ENCODE measurements around the gene DDX41.

DNA sequence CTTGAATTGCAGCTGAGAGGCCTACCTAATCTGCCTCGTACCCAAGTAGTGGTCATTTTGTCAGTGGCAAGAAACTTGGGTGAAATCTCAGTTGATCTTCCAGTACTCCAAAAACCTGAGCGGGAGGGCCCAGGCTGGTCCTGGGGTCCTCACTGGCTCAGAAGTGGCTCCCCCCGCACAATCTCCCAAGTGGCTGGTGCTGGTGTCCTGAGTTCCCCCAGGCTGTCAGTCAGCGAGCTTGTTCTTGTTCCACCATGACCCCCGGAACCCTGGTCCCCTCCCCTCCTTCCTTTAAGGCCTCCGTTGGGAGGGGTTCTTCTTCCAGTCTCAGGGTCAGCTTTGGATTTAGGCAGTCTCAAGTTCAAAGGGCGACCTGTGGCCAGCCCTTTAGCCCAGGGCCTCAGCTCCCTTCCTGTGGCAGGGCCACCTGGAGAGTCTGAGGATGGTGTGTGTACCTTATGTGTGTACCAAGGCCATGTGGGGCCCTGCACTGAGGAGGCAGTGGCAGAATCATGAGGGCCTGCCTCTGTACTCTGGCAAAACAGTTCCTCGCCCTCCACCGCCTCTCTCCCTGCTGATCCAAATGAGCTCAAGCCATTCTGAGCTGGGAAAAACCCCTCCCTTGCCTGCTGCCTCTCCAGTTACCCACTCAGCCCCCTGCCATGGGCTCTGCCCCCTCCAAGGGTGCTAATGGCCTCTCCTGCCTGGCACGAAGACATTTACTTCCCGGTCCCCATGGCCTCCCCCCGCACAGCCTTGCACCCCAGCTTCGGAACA lies 38.9 kb downstream of the DDX41 start:
- TF ChIP-seq, protein P1, sequence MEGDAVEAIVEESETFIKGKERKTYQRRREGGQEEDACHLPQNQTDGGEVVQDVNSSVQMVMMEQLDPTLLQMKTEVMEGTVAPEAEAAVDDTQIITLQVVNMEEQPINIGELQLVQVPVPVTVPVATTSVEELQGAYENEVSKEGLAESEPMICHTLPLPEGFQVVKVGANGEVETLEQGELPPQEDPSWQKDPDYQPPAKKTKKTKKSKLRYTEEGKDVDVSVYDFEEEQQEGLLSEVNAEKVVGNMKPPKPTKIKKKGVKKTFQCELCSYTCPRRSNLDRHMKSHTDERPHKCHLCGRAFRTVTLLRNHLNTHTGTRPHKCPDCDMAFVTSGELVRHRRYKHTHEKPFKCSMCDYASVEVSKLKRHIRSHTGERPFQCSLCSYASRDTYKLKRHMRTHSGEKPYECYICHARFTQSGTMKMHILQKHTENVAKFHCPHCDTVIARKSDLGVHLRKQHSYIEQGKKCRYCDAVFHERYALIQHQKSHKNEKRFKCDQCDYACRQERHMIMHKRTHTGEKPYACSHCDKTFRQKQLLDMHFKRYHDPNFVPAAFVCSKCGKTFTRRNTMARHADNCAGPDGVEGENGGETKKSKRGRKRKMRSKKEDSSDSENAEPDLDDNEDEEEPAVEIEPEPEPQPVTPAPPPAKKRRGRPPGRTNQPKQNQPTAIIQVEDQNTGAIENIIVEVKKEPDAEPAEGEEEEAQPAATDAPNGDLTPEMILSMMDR (IDR thresholded peaks at IDR 0.05), result no peak
- TF ChIP-seq POLR2A (IDR thresholded peaks at IDR 0.05), result no peak

Measured in esophagus squamous epithelium (tissue), 4 donors.